HEK293 (cell line): Measurements from ENCODE around the gene PTGER1.

ENCODE experiments used
- CTCF ChIA-PET: fragments of 350-600 bp; formaldehyde crosslinking; extraction: SDS; loops from one replicate; lab custom pipeline; 2021; ENCODE audit warnings: antibody characterized with exemption; lab: Yijun Ruan, JAX
- POLR2A ChIA-PET: fragments of 300-600 bp; formaldehyde crosslinking; extraction: SDS; loops from one replicate; lab custom pipeline; 2020; ENCODE audit warnings: antibody characterized with exemption, inconsistent platforms; lab: Yijun Ruan, JAX
- H3K27ac ChIP-seq: fragments of 200-500 bp; sonication (Bioruptor generic); 2 replicates; pipeline ENCODE4 v1.5.1; 2014; ENCODE audit warnings: low read depth, low read length, control low read depth, inconsistent platforms; ENCODE audit errors: extremely low read depth
- H3K36me3 ChIP-seq, 2 experiments: fragments of 200-500 bp in 1 of 2; sonication (Bioruptor generic) in 1 of 2; 1 replicate in 1 of 2; 2 replicates in 1 of 2; pipeline ENCODE4 v1.5.1; 2014 to 2017; ENCODE audit warnings: inconsistent platforms in 2 of 2, low read length in 2 of 2; ENCODE audit not compliant: control insufficient read depth in 2 of 2, insufficient read depth in 1 of 2
- H3K4me1 ChIP-seq: fragments of 200-500 bp; sonication (Bioruptor generic); 2 replicates; pipeline ENCODE4 v1.5.1; 2014; ENCODE audit warnings: mild to moderate bottlenecking, low read length, inconsistent platforms; ENCODE audit not compliant: control insufficient read depth, insufficient read depth
- H3K4me3 ChIP-seq: 2 replicates; pipeline ENCODE4 v1.5.1; 2011; ENCODE audit warnings: low read depth, mild to moderate bottlenecking, control low read depth, low read length, moderate library complexity
- H3K9me3 ChIP-seq: fragments of 200-500 bp; sonication (Bioruptor generic); 2 replicates; pipeline ENCODE4 v1.5.1; 2014; ENCODE audit warnings: low read depth, low read length, inconsistent platforms; ENCODE audit not compliant: control insufficient read depth, insufficient read depth
- EGR2 ChIP-seq: fragments of 450-650 bp; formaldehyde crosslinking; IDR thresholded peaks from 2 replicates; pipeline ENCODE4 v1.5.1; 2016; ENCODE audit warnings: low read depth, missing biosample characterization, missing genetic modification characterization
- GLI2 ChIP-seq: fragments of 450-650 bp; formaldehyde crosslinking; IDR thresholded peaks from 2 replicates; pipeline ENCODE4; 2017; ENCODE audit warnings: missing biosample characterization, missing genetic modification characterization, low read depth, borderline replicate concordance
- HOXD13 ChIP-seq: sonication (generic); formaldehyde crosslinking; IDR thresholded peaks from 2 replicates; pipeline ENCODE4 v1.8.0; 2022; ENCODE audit warnings: missing genetic modification reagents, borderline replicate concordance
- MYNN ChIP-seq: fragments of 450-650 bp; formaldehyde crosslinking; IDR thresholded peaks from 2 replicates; pipeline ENCODE4 v1.5.1; 2016; ENCODE audit warnings: missing biosample characterization, missing genetic modification characterization, borderline replicate concordance
- ZBTB17 ChIP-seq: fragments of 450-650 bp; formaldehyde crosslinking; IDR thresholded peaks from 2 replicates; pipeline ENCODE4 v1.5.1; 2016; ENCODE audit warnings: missing biosample characterization, missing genetic modification characterization
- ZFHX2 ChIP-seq: fragments of 450-650 bp; formaldehyde crosslinking; conservative IDR thresholded peaks from 2 replicates; pipeline ENCODE4 v1.5.1; 2016; ENCODE audit warnings: missing biosample characterization, missing genetic modification characterization
- ZIC2 ChIP-seq: fragments of 450-650 bp; formaldehyde crosslinking; IDR thresholded peaks from 2 replicates; pipeline ENCODE4 v1.5.1; 2016; ENCODE audit warnings: missing biosample characterization, missing genetic modification characterization
- ZNF121 ChIP-seq: fragments of 450-650 bp; formaldehyde crosslinking; IDR thresholded peaks from 2 replicates; pipeline ENCODE4 v1.5.1; 2016; ENCODE audit warnings: missing biosample characterization, missing genetic modification characterization
- ZNF2 ChIP-seq: fragments of 450-650 bp; formaldehyde crosslinking; IDR thresholded peaks from 2 replicates; pipeline ENCODE4 v1.5.1; 2016; ENCODE audit warnings: missing biosample characterization, missing genetic modification characterization
- ZNF394 ChIP-seq: fragments of 450-650 bp; formaldehyde crosslinking; IDR thresholded peaks from 2 replicates; pipeline ENCODE4 v1.5.1; 2016; ENCODE audit warnings: missing biosample characterization, missing genetic modification characterization, mild to moderate bottlenecking, moderate library complexity, borderline replicate concordance
- ZNF48 ChIP-seq: fragments of 450-650 bp; formaldehyde crosslinking; IDR thresholded peaks from 2 replicates; pipeline ENCODE4 v1.5.1; 2016; ENCODE audit warnings: missing biosample characterization, missing genetic modification characterization
- ZNF621 ChIP-seq: fragments of 450-650 bp; formaldehyde crosslinking; IDR thresholded peaks from 2 replicates; pipeline ENCODE4 v1.5.1; 2017; ENCODE audit warnings: missing biosample characterization, missing genetic modification characterization
- ZNF670 ChIP-seq: fragments of 450-650 bp; formaldehyde crosslinking; IDR thresholded peaks from 2 replicates; pipeline ENCODE4 v1.5.1; 2016; ENCODE audit warnings: missing biosample characterization, missing genetic modification characterization, low read depth
- ZNF76 ChIP-seq: fragments of 450-650 bp; formaldehyde crosslinking; IDR thresholded peaks from 2 replicates; pipeline ENCODE4; 2016; ENCODE audit warnings: low read depth, missing biosample characterization, missing genetic modification characterization, borderline replicate concordance
- ZNF837 ChIP-seq: fragments of 450-650 bp; formaldehyde crosslinking; IDR thresholded peaks from 2 replicates; pipeline ENCODE4 v1.5.1; 2016; ENCODE audit warnings: missing biosample characterization, missing genetic modification characterization

Gene PTGER1

GRCh38 chr19:14492756-14493337 lies 17.7 kb upstream of the PTGER1 start (continued):
- TF ChIP-seq ZNF2 (tag by site-specific recombination) (no peak), ZNF621 (no peak)

- CTCF ChIA-PET: interaction anchor here (0.7 to 2.5 kb wide), 5 partner anchors 8 to 722 kb away, joined by 3 to 14 read pairs (median 3); partner anchors contain the start of gene PKN1
- peaks cover 29 to 34% of the 10 kb centered on the region in 2 experiments; a peak in 2 of 3 replicates for H3K36me3 ChIP-seq
- no peaks in the 10 kb centered on the region for H3K9me3 ChIP-seq
- H3K4me1 ChIP-seq: no peaks in the 10 kb centered on the region
- H3K27ac ChIP-seq: no peak overlapping the region
- no peak for TF ChIP-seq HOXD13 (CRISPR knock-in tag)
- TF ChIP-seq ZNF121 (tag by site-specific recombination): peak; percentile 70; the same call in 1 of the 2 replicates
- no peak overlapping the region for H3K4me3 ChIP-seq
- POLR2A ChIA-PET: interaction anchor here (0.6 to 0.8 kb wide), 2 partner anchors 9 to 283 kb away, joined by 3 read pairs; partner anchors contain the start of gene GIPC1
These were observed 12.4 kb upstream of the PTGER1 start for GRCh38 chr19:14487370-14488125.

GRCh38 chr19:14482172-14482941 lies 7.2 kb upstream of the PTGER1 start:
- ChIA-PET POLR2A (interaction anchor here (1.6 kb wide), 1 partner anchor 36 kb away, joined by 4 read pairs; the partner anchor contains the start of gene DNAJB1), CTCF (interaction anchor here (0.7 to 2.4 kb wide), 4 partner anchors 10 to 433 kb away, joined by 3 to 9 read pairs (median 6); no protein-coding TSS in a partner anchor)
- Histone ChIP-seq H3K4me3 (no peak overlapping the region), H3K36me3 (peaks cover 4 to 45% of the 10 kb centered on the region in 2 experiments; a peak in 2 of 3 replicates), H3K4me1 (no peaks in the 10 kb centered on the region; the same call in 1 of the 2 replicates), H3K27ac (0 out of 2 replicates have a peak overlapping the region, but pooled peaks have one; percentile 9), H3K9me3 (no peaks in the 10 kb centered on the region)
- no peak for TF ChIP-seq ZNF48 (tag by site-specific recombination)
- TF ChIP-seq ZNF76 (tag by site-specific recombination): peak; percentile 90
- TF ChIP-seq ZBTB17 (tag by site-specific recombination): peak; percentile 51; the same call in 1 of the 2 replicates
- TF ChIP-seq ZNF394 (tag by site-specific recombination): no peak
- TF ChIP-seq ZIC2 (tag by site-specific recombination): peak; percentile 14; the same call in 1 of the 2 replicates

- Histone ChIP-seq H3K4me1 (no peaks in the 10 kb centered on the region; the same call in 1 of the 2 replicates), H3K9me3 (no peaks in the 10 kb centered on the region), H3K4me3 (no peak overlapping the region), H3K36me3 (peaks cover 4 to 40% of the 10 kb centered on the region in 2 experiments; a peak in 2 of 3 replicates), H3K27ac (no peak overlapping the region)
- POLR2A ChIA-PET: interaction anchor here (1.0 kb wide), 1 partner anchor 37 kb away, joined by 3 read pairs; the partner anchor contains the start of gene DNAJB1
- TF ChIP-seq ZNF837 (no peak), ZFHX2 (no peak), GLI2 (tag by site-specific recombination) (no peak), EGR2 (tag by site-specific recombination) (0 out of 2 replicates have a peak, but pooled peaks have one; percentile 11), MYNN (tag by site-specific recombination) (no peak), ZNF121 (tag by site-specific recombination) (no peak), ZNF670 (tag by site-specific recombination) (no peak)
- CTCF ChIA-PET: interaction anchor here (0.6 to 3.2 kb wide), 25 partner anchors 8 to 344 kb away, joined by 3 to 23 read pairs (median 3); partner anchors contain the start of genes ASF1B, DDX39A and GIPC1
These were observed 5.5 kb upstream of the PTGER1 start for GRCh38 chr19:14480700-14481079.
